ENCODE measurements around the gene BCO1.

The BCO1 gene

DNA sequence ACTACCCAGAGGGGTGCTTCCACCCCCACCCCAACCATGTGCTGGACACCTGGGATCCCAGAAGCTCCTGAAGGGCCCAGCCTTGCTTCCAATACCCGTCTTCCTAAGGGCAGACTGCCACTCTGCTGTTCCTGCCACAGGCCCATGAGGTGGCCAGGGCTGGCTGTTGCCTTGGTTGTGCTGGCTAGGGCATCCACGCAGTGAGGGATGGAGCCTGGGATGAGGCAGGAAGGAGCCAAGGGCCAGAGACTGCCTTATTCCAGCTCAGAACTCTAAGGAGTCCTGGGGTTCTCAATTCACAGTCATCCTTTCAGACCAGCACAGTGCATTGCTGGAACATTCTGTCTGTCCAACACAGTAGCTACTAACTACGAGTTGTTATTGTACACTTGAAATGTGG is 37.8 kb downstream of the BCO1 start:
- no peak for DNase-seq

DNA sequence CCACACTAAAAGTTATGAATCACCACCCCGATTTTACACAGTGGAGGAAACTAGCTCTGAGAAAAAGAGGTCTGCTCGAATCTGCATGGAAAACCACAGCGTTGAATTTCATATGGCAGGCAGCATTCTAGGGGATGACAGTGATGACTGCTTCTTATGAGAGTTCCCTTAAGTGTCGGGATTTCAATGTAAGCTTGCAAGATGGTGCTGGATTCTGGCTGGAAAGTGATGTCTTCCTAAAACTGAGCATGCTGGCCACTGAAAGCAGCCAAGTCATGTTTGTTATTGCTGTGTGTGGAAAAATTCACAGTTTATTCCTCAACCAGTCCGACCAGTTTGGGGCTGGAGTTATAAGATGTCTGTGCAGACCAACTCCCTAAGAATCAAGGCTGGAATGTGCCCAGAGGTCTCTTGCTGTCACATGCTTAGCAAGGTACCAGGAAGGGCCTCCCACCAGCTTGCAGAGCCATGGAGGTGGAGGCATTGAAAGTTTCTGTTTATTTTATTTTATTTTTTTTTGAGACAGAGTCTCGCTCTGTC is 39.1 kb downstream of the BCO1 start:
- DNase-seq, result no peak

GRCh38 chr16:81278526-81278925 is 40.0 kb downstream of the BCO1 start:
- DNase-seq, result no peak

DNA sequence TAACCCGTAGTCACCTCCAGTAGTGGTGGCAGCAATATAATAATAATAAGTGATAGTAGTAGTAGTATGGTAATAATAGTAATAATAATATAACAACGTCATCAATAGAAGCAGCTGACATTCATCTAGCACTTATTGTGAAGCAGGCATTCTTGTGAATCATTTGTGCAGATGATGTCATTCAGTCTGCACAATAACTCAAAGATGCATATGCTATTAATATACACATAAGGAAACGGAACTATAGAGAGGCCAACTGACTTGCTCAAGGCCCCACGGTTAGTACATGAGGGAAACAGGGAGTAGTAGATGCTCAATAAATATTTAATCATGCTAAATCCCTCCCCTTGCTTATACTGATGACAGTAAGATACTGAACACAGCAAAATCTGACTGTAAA is 40.9 kb downstream of the BCO1 start:
- DNase-seq, result no peak

DNA sequence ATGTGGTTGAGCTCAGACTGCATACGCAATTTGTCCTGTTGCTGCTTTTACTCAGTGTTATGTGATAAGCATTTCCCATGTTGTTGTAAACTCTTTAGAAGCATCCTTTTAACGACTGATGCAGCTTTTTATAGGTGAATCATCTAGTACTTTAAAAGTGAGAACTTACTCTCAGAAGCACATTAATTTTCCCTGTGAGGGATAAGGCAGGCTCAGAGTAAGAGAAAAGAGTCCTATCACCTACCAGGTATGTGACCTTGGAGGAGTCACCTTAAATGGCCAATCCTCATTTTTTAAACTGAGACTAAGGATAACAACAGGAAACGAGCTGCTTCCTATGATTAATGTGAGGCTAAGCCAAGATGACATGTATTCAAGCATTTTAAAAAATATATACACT is 41.9 kb downstream of the BCO1 start:
- DNase-seq, result no peak

- no peak for DNase-seq
Measured at GRCh38 chr16:81283044-81283443, 44.6 kb downstream of the BCO1 start.

GRCh38 chr16:81284995-81285600 is 46.6 kb downstream of the BCO1 start:
- DNase-seq, result no peak

GRCh38 chr16:81286190-81286589 is 47.7 kb downstream of the BCO1 start:
- no peak for DNase-seq

GRCh38 chr16:81291117-81291516 is 52.6 kb downstream of the BCO1 start:
- no peak for DNase-seq

- no peak for DNase-seq
Measured at GRCh38 chr16:81292936-81293335, 54.4 kb downstream of the BCO1 start.

DNA sequence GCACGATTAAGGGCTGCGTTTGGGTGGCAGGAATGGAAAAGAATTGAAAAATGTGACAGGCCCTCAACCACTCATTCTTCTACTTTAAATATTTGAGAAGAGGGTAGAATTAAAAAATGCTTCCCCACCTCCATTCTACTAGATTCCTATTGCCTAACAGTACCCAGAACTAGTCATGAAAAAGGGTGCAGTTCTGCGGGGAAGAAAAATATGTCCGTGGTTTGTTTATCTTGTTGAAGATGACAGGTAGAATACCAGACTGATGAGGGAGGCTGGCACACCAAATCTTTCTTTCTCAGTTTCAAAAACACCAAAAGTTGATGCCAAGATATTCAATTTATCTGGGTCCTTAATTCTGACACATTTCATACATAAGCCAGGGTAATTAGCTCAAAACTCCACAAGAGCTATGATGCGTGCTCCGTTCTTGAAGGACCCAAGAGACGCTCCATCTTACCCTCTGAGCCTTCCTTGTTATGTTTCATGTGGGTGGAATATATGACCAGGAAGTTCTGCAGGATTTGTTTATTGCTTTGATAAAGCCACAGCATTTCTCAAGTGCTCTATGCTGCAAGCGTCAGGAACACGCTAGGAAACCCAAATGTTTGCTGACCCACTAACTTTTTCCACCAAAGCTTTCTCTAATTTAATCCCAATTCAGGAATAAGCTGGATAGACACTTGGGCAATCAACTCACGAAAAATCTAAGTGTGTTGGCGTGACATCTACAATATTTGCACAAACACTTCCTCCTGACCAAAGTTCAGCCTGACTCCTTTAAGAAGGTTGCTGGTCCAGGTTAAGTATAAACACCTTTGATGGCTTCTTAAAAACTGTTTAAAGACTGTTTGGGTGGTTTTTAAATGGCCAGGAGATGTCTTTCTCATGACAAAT is 55.7 kb downstream of the BCO1 start:
- DNase-seq, result no peak

GRCh38 chr16:81296631-81297030 is 58.1 kb downstream of the BCO1 start:
- no peak for DNase-seq

DNA sequence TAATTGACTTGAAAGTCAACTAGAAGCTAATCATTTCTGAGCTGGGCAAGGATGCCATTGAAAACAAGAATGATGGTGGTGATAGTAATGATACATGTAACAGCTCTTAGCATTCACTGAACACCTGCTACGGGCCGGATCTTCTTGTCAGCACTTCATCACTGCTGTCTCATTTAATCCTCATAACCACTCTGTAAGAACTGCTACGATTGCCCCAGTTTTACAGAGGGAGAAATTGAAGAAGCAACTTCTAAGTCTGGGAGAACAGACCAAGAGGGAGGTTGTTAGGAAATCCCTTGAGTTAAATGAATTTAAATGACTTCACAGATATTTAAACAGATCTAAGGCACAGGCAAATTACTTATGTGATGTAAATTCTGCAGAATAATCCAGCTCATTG is 69.3 kb downstream of the BCO1 start:
- no peak for DNase-seq

DNA sequence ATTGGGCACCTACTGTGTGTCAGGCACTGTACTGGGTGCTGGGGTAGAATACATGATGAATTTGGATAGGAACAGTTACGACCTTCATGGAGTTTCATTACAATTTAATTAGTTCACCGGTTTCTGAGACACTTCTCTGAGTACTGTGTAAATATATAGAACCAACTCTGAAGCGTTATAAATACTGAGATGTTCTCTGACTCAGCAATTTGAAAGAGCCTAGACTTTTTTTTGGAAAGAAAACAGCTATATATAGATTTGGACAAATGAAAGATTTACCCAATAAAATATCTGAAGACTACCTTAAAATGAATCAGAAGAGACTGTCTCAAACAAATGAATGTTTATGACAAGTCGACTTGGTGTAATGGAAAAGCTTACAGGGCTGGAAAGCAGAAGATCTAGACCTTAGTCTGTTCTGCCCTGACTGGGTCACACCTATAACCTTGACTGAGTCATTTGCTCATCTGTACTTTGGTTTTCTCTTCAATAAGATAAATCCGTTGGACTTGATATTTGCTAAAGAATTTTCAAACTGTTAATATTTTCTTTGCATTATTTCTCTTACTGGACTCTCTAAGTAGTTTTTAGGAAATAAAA is 71.7 kb downstream of the BCO1 start:
- no peak for DNase-seq

GRCh38 chr16:81311762-81312161 is 73.3 kb downstream of the BCO1 start:
- no peak for DNase-seq

DNA sequence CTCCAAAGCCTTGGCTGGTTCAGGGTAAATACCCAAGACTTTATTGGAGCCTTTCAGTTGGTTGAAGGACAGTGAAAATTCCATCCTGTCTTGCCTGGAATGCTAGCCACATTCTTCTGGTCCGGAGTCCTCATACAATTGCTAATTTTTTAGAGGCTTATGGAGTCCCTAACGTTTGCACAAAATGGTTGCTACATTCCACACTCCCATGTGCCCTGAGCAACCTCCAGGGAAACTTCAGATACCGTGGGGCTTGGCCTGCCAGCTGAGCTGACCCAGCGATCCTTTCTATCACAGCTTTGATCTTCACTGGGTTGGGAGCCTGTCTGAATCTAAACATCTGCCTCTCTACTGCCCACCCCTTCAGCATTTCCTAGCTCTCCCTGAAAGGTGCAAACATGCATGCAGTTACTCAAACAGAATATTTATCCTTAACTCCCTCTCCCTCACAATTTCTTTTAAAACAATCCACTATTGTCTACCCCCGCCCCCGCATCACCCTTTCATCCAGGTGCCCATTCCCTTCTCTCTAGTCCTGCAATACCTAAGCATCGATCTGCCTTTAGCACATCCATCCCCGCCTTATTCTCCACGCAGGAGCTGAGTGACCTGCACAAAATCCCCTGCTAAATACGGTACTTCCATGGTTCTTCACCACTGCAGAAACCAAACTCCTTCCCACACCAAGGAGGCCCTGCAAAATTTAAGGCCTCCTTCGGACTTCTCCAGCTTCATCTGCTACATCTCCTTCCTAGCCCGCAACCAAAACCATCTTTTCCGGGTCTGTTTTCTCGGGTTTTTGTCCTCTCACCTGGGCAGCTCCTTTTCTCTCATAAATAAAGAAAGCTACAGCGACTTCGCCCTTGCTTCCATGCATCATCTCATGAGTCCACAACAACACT is 75.5 kb downstream of the BCO1 start:
- DNase-seq, result no peak

GRCh38 chr16:81314603-81315270 is 76.2 kb downstream of the BCO1 start, which contains the start of gene GAN:
TSS of gene GAN (plus strand) at chr16:81314962. CDS start at chr16:81315114, 152 bp downstream.
- peak; percentile 93 for DNase-seq

GRCh38 chr16:81315271-81316175 is 77.0 kb downstream of the BCO1 start:
- DNase-seq, result peak; percentile 57

GRCh38 chr16:81316176-81316496 is 77.6 kb downstream of the BCO1 start:
- no peak for DNase-seq

DNA sequence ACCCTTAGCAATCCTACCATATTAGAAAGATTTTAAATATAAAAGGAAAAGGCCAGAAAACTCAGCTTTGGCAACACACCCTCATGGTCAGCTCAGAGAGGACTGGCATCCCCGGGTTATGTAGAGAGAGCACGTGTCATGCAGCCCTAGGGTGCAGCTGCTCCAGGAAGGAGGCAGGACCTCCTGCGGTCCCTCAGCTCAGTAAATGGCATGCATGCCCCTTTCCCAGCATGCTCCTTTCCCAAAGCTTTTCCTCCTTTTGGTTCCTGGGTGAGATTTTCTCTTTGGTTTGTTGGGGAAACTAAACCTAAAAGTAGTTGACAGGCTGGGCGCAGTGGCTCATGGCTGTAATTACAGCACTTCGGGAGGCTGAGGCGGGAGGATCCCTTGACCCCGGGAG is 80.2 kb downstream of the BCO1 start:
- no peak for DNase-seq
